ENCODE measurements around the gene NR1H3.
"Not testable (repeated sequence)": the region's sequence is repeated elsewhere in the genome, so short reads cannot be mapped to it uniquely, and the experiment has no call there.

The NR1H3 gene

GRCh38 chr11:47306484-47306844, 48.7 kb downstream of the NR1H3 start:
- DNase-seq (ENCODE audit: low spot score): no peak

DNA sequence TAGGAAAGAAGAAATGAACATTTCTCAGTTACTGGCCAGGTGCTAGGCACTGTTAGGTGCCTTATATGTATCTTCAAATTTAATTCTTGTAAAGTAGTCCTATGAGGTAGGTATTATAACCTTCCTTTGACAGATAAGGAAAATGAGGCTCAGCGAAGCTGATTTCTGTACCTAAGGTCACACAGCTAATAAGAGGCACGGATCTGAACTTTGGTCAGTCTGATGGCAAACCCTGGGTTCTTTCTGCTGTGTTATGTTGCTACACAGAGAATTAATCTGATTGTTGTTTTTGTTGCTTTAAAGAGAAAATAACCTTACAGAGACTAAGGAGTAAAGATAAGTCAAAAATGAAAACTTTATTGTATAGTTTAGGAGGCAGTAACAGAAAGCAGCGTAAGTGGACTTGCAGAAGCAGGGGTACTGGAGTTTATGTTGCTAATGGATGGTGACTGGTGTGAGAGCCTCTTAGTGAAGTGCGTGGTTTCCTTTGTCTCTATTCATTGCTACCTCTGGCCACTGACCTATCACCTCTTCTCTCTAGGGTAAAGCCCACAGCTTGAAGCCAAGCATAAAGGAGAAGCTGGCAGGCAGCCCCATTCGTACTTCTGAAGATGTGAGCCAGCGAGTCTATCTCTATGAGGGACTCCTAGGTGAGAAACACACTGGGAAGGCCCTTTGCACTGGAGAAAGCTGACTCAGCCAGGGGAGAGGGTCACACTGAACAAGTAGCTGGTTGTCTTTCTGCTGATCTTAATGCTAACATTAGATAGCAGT, 50.4 kb downstream of the NR1H3 start:
- DNase-seq (ENCODE audit: low spot score): no peak

DNA sequence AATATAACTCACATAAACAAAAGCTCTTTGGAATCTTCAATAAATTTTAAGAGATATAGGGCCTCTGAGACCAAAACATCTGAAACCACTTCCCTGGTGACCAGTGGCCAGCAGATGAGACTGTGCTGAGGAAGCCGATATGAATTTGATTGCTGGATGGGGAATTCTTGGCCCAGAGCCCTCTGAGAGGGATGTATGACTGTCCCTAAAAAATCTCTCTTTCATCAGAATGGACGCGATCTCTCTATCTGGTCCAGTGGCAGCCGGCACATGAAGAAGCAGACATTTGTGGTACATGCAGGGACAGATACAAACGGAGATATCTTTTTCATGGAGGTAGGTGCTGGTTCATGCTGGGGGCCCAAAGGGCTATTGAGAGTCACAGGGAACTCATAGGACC, 57.2 kb downstream of the NR1H3 start:
- no peak for DNase-seq (ENCODE audit: low spot score)

- not testable (repeated sequence) for DNase-seq (ENCODE audit: low spot score)
These were observed 58.7 kb downstream of the NR1H3 start for GRCh38 chr11:47316501-47316900.

DNA sequence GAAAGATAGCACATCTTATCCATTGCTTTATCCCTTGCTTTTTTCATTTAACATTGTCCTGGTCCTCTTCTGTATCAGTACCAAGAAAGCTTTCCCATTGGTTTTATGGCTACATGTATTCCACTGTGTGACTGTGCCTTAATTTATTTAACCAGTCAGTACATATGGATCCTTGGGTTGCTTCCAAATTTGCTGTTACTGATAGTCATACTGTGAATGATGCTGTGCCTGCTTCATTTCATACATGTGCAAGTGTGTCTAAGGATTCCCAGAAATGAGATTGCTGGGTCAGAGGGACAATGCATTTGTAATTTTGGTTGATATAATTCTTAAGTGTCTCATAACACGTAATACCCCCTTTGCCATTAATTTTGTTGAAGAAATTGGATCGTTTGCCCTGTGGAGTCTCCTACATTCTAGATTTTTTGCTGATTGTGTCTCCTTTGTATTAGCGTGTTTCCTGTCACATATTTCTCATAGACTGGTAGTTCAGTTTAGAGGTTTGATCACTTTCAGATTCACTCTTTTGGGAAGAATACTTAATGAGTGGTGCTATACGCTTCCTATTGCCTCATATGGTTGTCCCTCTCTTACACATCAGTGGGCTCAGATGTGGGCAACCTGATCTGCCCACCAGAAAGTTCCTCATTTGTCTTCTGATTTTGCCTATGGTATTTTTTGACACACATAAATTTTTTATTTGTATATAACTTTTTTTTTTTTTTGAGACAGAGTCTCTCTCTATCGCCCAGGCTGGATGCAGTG, 59.5 kb downstream of the NR1H3 start:
- no peak for DNase-seq (ENCODE audit: low spot score)

DNA sequence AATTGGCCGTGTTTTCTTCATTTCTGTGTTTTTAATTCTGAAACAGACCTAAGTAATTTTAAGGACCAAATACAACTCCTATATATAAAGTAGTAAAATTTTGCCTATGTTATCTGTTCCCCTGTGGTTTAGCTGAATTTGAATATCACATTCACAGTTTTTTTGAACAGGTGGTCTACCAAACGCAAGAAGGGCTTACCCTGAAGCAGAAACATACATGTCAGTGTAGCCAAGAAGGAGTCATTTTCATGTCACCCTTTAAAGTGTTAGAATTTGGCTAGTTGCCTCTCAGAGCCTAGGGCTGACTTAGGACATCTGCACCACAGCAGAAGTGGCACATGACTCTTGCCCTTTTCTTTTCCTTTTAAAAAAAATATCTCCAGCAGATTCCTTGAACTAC, 60.4 kb downstream of the NR1H3 start:
- peak; percentile 44 for DNase-seq (ENCODE audit: low spot score)

All from NAMALWA (cell line).